Activated naive CD4-positive, alpha-beta T cell treated with anti-CD3 and anti-CD28 coated beads, Interleukin-2, amount 50 U/mL, for 72 hours (primary cell): ENCODE data around the gene CYTH3. TPM values are rescaled to one million over a fixed set of nuclear protein-coding genes. Genes with fewer than 3 reads are reported as not detected.
"Not testable (repeated sequence)": the region's sequence is repeated elsewhere in the genome, so short reads cannot be mapped to it uniquely, and the experiment has no call there.

ENCODE experiments used
- ATAC-seq, 2 donors: fragments of 150-1000 bp; cut with Tn5 transposase; 2 replicates each; pipeline ENCODE4 v1.10.0; 2021; ENCODE audit warnings: mild to moderate bottlenecking in 2 of 2, moderate library complexity in 2 of 2
- DNase-seq, 2 donors: peaks; one replicate each; pipeline ENCODE4 v3.0.0; 2021 to 2022; ENCODE audit warnings: low spot score in 2 of 2
- H3K27ac Mint-ChIP-seq, 2 donors: one replicate each; pipeline ENCODE4 v1.8.0; 2022; ENCODE audit warnings: mild to moderate bottlenecking in 2 of 2, mixed read lengths in 2 of 2
- H3K36me3 Mint-ChIP-seq, 2 donors: one replicate each; pipeline ENCODE4 v1.8.0; 2022; ENCODE audit warnings: mixed read lengths in 2 of 2
- H3K9me3 Mint-ChIP-seq, 2 donors: one replicate each; pipeline ENCODE4 v1.8.0; 2022; ENCODE audit warnings: mixed read lengths in 2 of 2
- total RNA-seq, 2 donors: library from RNA; stranded (reverse); gene quantifications; one replicate each; pipeline ENCODE4 v1.2.3, GENCODE V29; 2022

The CYTH3 gene, protein sequence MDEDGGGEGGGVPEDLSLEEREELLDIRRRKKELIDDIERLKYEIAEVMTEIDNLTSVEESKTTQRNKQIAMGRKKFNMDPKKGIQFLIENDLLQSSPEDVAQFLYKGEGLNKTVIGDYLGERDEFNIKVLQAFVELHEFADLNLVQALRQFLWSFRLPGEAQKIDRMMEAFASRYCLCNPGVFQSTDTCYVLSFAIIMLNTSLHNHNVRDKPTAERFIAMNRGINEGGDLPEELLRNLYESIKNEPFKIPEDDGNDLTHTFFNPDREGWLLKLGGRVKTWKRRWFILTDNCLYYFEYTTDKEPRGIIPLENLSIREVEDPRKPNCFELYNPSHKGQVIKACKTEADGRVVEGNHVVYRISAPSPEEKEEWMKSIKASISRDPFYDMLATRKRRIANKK
- 1 to 10 TPM; 1.2 to 2.4 TPM for total RNA-seq

GRCh38 chr7:6272481-6273323 is at the start of gene CYTH3:
TSS of gene CYTH3 (minus strand) at chr7:6272624. CDS start at chr7:6272507, 117 bp downstream.
- H3K27ac Mint-ChIP-seq, result peak within 1 kb of the TSS in 1 of 2 donors; percentile 35
- ATAC-seq (peak; percentile 94 to 95), DNase-seq (peak; percentile 84 to 87)
- H3K36me3 Mint-ChIP-seq, result peaks cover 0 to 7% of the 10 kb centered on the region in 2 donors
- H3K9me3 Mint-ChIP-seq, result no peaks in the 10 kb centered on the region

GRCh38 chr7:6320791-6321190 is 48.4 kb upstream of the CYTH3 start:
- ATAC-seq (no peak), DNase-seq (no peak)
- Mint-ChIP-seq H3K27ac (no peak overlapping the region), H3K36me3 (no peaks in the 10 kb centered on the region), H3K9me3 (no peaks in the 10 kb centered on the region)

GRCh38 chr7:6317797-6318438 is 45.5 kb upstream of the CYTH3 start:
- Mint-ChIP-seq H3K9me3 (no peaks in the 10 kb centered on the region), H3K27ac (no peak overlapping the region), H3K36me3 (no peaks in the 10 kb centered on the region)
- ATAC-seq (peak; percentile 26 to 75), DNase-seq (no peak)

DNA sequence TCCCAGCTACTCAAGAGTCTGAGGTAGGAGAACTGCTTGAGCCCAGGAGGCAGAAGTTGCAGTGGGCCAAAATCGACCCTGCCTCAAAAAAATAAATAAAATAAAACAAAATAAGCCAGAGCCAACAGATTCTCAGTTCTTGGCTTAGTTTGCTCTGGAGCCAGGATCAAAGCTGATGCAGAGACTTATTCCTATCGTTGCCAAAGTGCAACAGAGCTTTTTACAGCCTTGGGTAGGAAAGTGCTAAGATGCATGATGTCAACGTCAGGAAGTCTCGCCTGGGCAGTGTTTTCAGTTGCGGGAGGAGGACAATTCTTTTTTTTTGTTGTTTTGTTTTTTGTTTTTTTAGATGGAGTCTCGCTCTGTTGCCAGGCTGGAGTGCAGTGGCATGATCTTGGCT is 43.8 kb upstream of the CYTH3 start:
- DNase-seq (no peak), ATAC-seq (no peak)
- Mint-ChIP-seq H3K9me3 (no peaks in the 10 kb centered on the region), H3K27ac (no peak overlapping the region), H3K36me3 (no peaks in the 10 kb centered on the region)

DNA sequence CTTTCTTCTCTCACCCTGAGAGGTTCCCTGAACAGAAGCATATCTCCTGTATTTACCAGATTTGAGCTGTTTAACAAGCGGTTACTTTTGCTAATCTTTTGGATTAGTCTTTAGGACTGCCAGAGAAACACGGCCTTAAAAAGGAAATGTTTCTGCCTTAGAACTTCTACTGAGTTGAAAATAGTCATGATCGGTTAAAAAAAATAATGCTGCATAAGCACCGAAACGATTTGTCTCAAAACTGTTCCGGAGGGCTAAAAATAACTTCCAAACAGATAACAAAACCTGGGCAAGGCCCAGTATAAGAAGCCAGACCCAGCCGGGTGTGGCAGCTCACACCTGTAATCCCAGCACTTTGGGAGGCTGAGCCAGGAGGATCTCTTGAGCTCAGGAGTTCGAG is 43.3 kb upstream of the CYTH3 start:
- H3K27ac Mint-ChIP-seq, result no peak overlapping the region
- no peaks in the 10 kb centered on the region for H3K9me3 Mint-ChIP-seq
- DNase-seq, result no peak
- H3K36me3 Mint-ChIP-seq, result no peaks in the 10 kb centered on the region
- no peak for ATAC-seq

DNA sequence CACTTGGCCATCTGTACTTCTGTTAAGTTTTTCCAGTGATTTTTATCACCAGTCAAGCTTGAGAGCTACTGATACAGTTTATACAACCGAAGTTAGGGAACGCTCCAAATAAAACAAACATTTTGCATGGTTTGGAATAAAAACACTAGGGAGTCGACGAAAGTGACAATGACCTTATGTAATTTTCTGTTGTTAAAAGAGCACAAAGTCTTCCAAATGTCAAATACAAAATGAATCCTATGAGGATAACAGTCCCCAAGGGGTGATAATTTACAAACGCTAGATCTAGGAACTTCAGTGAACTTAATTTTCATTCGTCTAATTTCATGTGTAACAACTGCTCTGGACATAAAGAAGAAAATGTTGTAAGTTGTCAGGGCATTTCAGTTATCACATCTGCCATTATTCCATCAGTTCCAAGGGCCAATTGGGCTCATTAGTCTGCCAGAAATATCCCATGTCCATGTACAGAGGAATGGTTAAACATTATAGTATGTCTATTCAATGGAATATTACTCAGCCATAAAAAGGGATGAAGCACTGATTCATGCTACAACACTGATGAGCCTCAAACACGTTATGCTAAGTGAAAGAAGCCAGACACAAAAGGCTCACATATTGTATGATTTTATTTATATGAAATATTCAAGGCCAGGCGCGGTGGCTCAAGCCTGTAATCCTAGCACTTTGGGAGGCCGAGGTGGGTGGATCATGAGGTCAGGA is 38.0 kb upstream of the CYTH3 start:
- H3K27ac Mint-ChIP-seq, result no peak overlapping the region
- no peak for ATAC-seq
- no peaks in the 10 kb centered on the region for H3K36me3 Mint-ChIP-seq
- no peak for DNase-seq
- H3K9me3 Mint-ChIP-seq, result no peaks in the 10 kb centered on the region

DNA sequence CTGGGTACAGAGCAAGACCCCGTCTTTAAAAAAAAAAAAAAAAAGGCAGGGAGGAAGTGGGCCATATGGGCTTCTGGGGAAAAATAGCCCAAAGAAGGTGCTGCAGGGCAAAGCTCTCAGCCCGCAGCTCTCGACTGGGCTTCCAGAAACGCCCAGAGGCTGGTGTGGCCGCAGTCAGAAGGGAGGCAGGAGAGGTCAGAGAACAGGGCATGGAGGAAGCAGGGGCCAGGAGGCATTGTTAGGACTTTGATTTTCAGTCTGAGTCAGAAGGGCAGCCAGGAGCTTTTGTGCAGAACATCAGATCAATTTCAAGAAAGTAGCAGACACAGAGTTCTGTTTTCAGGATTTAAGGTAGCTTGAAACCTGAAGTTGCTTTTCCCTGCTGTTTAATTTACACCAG is 35.3 kb upstream of the CYTH3 start:
- Mint-ChIP-seq H3K27ac (no peak overlapping the region), H3K36me3 (no peaks in the 10 kb centered on the region), H3K9me3 (no peaks in the 10 kb centered on the region)
- ATAC-seq (no peak), DNase-seq (no peak)

- no peak for ATAC-seq
- Mint-ChIP-seq H3K27ac (no peak overlapping the region), H3K9me3 (no peaks in the 10 kb centered on the region), H3K36me3 (no peaks in the 10 kb centered on the region)
- no peak for DNase-seq
These were observed 34.0 kb upstream of the CYTH3 start for GRCh38 chr7:6306471-6306870.

GRCh38 chr7:6305330-6305729 is 32.9 kb upstream of the CYTH3 start:
- no peaks in the 10 kb centered on the region for H3K36me3 Mint-ChIP-seq
- no peaks in the 10 kb centered on the region for H3K9me3 Mint-ChIP-seq
- DNase-seq (no peak), ATAC-seq (no peak)
- no peak overlapping the region for H3K27ac Mint-ChIP-seq

DNA sequence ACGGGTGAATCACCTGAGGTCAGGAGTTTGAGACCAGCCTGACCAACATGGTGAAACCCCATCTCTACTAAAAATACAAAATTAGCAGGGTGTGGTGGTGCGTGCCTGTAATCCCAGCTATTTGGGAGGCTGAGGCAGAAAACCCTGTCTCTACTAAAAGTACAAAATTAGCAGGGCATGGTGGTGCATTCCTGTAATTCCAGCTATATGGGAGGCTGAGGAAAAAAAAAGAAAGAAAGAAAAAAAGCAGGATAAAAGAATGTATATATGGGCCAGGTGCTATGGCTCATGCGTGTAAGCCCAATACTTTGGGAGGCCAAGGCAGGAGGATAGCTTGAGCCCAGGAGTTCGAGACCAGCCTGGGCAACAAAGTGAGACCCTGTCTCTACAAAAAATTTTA is 29.0 kb upstream of the CYTH3 start:
- not testable (repeated sequence) for H3K9me3 Mint-ChIP-seq, ATAC-seq, H3K27ac Mint-ChIP-seq, H3K36me3 Mint-ChIP-seq, DNase-seq

DNA sequence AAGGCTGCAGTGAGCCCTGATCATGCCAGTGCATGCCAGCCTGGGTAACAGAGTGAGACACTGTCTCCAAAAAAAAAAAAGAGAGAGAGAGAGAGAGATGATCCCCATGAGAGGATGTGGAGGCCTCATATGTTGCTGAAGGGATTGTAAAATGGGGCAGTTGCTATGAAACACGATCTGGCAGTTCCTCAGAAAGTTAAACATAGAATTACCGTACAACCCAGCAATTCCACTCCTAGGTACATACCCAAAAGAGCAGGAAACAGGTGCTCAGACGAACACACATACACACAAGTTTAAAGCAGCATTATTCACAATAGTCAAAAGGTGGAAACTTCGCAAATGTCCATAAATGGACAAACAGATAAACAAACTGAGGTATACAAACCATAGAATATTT is 27.4 kb upstream of the CYTH3 start:
- no peaks in the 10 kb centered on the region for H3K9me3 Mint-ChIP-seq
- H3K27ac Mint-ChIP-seq, result no peak overlapping the region

GRCh38 chr7:6294839-6295238 is 22.4 kb upstream of the CYTH3 start:
- Mint-ChIP-seq H3K27ac (no peak overlapping the region), H3K36me3 (no peaks in the 10 kb centered on the region), H3K9me3 (no peaks in the 10 kb centered on the region)
- ATAC-seq, result no peak
- DNase-seq, result no peak

More for the DNA sequence above, 27.4 kb upstream of the CYTH3 start:
- DNase-seq (no peak), ATAC-seq (no peak)
- no peaks in the 10 kb centered on the region for H3K36me3 Mint-ChIP-seq

GRCh38 chr7:6293202-6293601 is 20.8 kb upstream of the CYTH3 start:
- no peak overlapping the region for H3K27ac Mint-ChIP-seq
- no peaks in the 10 kb centered on the region for H3K9me3 Mint-ChIP-seq
- ATAC-seq (no peak), DNase-seq (no peak)
- no peaks in the 10 kb centered on the region for H3K36me3 Mint-ChIP-seq

DNA sequence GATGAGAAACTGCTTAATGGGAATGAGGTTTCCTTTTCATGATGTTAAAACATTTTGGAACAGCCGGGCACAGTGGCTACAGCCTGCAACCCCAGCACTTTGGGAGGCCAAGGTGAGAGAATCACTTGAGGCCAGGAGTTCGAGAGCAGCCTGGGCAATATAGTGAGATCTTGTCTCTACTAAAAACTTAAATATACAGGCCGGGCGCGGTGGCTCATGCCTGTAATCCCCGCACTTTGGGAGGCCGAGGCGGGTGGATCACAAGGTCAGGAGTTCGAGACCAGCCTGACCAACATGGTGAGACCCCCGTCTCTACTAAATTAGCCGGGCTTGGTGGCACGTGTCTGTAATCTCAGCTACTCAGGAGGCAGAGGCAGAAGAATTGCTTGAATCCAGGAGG is 19.5 kb upstream of the CYTH3 start:
- ATAC-seq, H3K36me3 Mint-ChIP-seq, H3K27ac Mint-ChIP-seq, H3K9me3 Mint-ChIP-seq, DNase-seq: not testable (repeated sequence)

DNA sequence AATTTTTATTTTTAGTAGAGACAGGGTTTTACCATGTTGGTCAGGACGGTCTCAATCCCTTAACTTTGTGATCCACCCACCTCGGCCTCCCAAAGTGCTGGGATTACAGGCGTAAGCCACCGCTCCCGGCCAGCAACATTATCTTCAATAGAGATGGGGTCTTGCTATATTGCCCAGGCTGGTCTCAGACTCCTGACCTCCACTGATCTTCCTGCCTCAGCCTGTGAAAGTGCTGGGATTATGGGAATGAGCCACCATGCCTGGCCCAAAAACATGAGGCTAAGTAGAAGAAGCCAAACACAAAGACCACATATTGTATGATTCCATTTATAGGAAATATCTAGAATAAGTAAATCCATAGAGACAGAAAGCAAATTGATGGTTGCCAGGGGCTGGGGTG is 19.1 kb upstream of the CYTH3 start:
- no peak overlapping the region for H3K27ac Mint-ChIP-seq
- DNase-seq (no peak), ATAC-seq (no peak)
- H3K9me3 Mint-ChIP-seq, result no peaks in the 10 kb centered on the region
- no peaks in the 10 kb centered on the region for H3K36me3 Mint-ChIP-seq

- ATAC-seq (no peak), DNase-seq (no peak)
- H3K27ac Mint-ChIP-seq, result no peak overlapping the region
- no peaks in the 10 kb centered on the region for H3K36me3 Mint-ChIP-seq
- H3K9me3 Mint-ChIP-seq, result no peaks in the 10 kb centered on the region
These were observed 17.9 kb upstream of the CYTH3 start for GRCh38 chr7:6290319-6290741.
